ENCODE measurements around the gene HSD11B2.
"Not testable (repeated sequence)": the region's sequence is repeated elsewhere in the genome, so short reads cannot be mapped to it uniquely, and the experiment has no call there.

HSD11B2 gene

GRCh38 chr16:67411339-67411738 lies 19.6 kb upstream of the HSD11B2 start:
- TF ChIP-seq MYC (IDR thresholded peaks at IDR 0.05; ENCODE audit: low read depth, low read length) (no peak), CTCF (IDR thresholded peaks at IDR 0.05; ENCODE audit: low read depth, low read length) (no peak), POLR2A (IDR thresholded peaks at IDR 0.05; ENCODE audit: extremely low read depth, insufficient read length) (no peak), MAX (IDR thresholded peaks at IDR 0.05; ENCODE audit: low read depth, low read length) (no peak)
- DNase-seq (ENCODE audit: low read depth): no peak
- no peak overlapping the region for H3K4me3 ChIP-seq (ENCODE audit: low read depth, low read length)

- DNase-seq (ENCODE audit: low read depth): no peak
- H3K4me3 ChIP-seq (ENCODE audit: low read depth, low read length): no peak overlapping the region
- TF ChIP-seq MYC (IDR thresholded peaks at IDR 0.05; ENCODE audit: low read depth, low read length): no peak
- TF ChIP-seq POLR2A (IDR thresholded peaks at IDR 0.05; ENCODE audit: extremely low read depth, insufficient read length): no peak
- TF ChIP-seq CTCF (IDR thresholded peaks at IDR 0.05; ENCODE audit: low read depth, low read length): no peak
- no peak for TF ChIP-seq MAX (IDR thresholded peaks at IDR 0.05; ENCODE audit: low read depth, low read length)
These were observed 18.6 kb upstream of the HSD11B2 start for GRCh38 chr16:67412294-67412693.

- DNase-seq (ENCODE audit: low read depth): no peak
- TF ChIP-seq MYC (IDR thresholded peaks at IDR 0.05; ENCODE audit: low read depth, low read length): no peak
- no peak for TF ChIP-seq CTCF (IDR thresholded peaks at IDR 0.05; ENCODE audit: low read depth, low read length)
- no peak for TF ChIP-seq POLR2A (IDR thresholded peaks at IDR 0.05; ENCODE audit: extremely low read depth, insufficient read length)
- TF ChIP-seq MAX (IDR thresholded peaks at IDR 0.05; ENCODE audit: low read depth, low read length): no peak
These were observed 16.7 kb upstream of the HSD11B2 start for GRCh38 chr16:67413978-67414911.

GRCh38 chr16:67415421-67415820 lies 15.5 kb upstream of the HSD11B2 start:
- not testable (repeated sequence) for DNase-seq (ENCODE audit: low read depth); H3K4me3 ChIP-seq (ENCODE audit: low read depth, low read length)

More at GRCh38 chr16:67413978-67414911, 16.7 kb upstream of the HSD11B2 start:
- no peak overlapping the region for H3K4me3 ChIP-seq (ENCODE audit: low read depth, low read length)

- DNase-seq (ENCODE audit: low read depth): no peak
- H3K4me3 ChIP-seq (ENCODE audit: low read depth, low read length): no peak within 1 kb of the TSS
- TF ChIP-seq CTCF (IDR thresholded peaks at IDR 0.05; ENCODE audit: low read depth, low read length): peak; percentile 27
- no peak for TF ChIP-seq MAX (IDR thresholded peaks at IDR 0.05; ENCODE audit: low read depth, low read length)
- no peak for TF ChIP-seq MYC (IDR thresholded peaks at IDR 0.05; ENCODE audit: low read depth, low read length)
- TF ChIP-seq POLR2A (IDR thresholded peaks at IDR 0.05; ENCODE audit: extremely low read depth, insufficient read length): no peak
These were observed 14.8 kb upstream of the HSD11B2 start, which contains the start of gene ZDHHC1 for GRCh38 chr16:67415872-67416793. TSS of gene ZDHHC1 (minus strand) at chr16:67416477. CDS start at chr16:67407775, 8,702 bp downstream.

Data from NB4 (cell line).